H9 (cell line): ENCODE results near the gene SLC25A48. TPM values are rescaled to one million over a fixed set of nuclear protein-coding genes. Genes with fewer than 3 reads are reported as not detected.

ENCODE experiments used
- DNase-seq: peaks from one replicate; pipeline ENCODE4 v3.0.0-alpha.2; 2017
- H2AFZ ChIP-seq: one replicate; pipeline ENCODE4 v1.6.1; 2013; ENCODE audit warnings: mild to moderate bottlenecking, low read length, control low read depth, moderate library complexity
- H2AK5ac ChIP-seq: 2 replicates; pipeline ENCODE4 v1.6.1; 2013; ENCODE audit warnings: low read length, control low read depth, mixed read lengths; ENCODE audit not compliant: insufficient read length
- H2BK120ac ChIP-seq: one replicate; pipeline ENCODE4 v1.6.1; 2013; ENCODE audit warnings: low read depth, mild to moderate bottlenecking, low read length, control low read depth, inconsistent platforms; ENCODE audit not compliant: poor library complexity, severe bottlenecking
- H2BK12ac ChIP-seq: 2 replicates; pipeline ENCODE4 v1.6.1; 2013; ENCODE audit warnings: low read length, control low read depth, mixed read lengths, low read depth; ENCODE audit not compliant: insufficient read length
- H2BK15ac ChIP-seq: 2 replicates; pipeline ENCODE4 v1.6.1; 2013; ENCODE audit warnings: low read depth, low read length, control low read depth
- H2BK20ac ChIP-seq: one replicate; pipeline ENCODE4 v1.6.1; 2013; ENCODE audit warnings: low read depth, mild to moderate bottlenecking, low read length, control low read depth, inconsistent platforms; ENCODE audit not compliant: poor library complexity, severe bottlenecking
- H2BK5ac ChIP-seq: 2 replicates; pipeline ENCODE4 v1.6.1; 2013; ENCODE audit warnings: low read length, control low read depth, mixed read lengths; ENCODE audit not compliant: insufficient read length
- H3K14ac ChIP-seq: 2 replicates; pipeline ENCODE4 v1.6.1; 2013; ENCODE audit warnings: low read length, control low read depth; ENCODE audit not compliant: insufficient read depth
- H3K18ac ChIP-seq: 2 replicates; pipeline ENCODE4 v1.6.1; 2013; ENCODE audit warnings: low read depth, mild to moderate bottlenecking, mixed read lengths, low read length, control low read depth; ENCODE audit not compliant: insufficient read length
- H3K23ac ChIP-seq: 2 replicates; pipeline ENCODE4 v1.6.1; 2013; ENCODE audit warnings: low read length, control low read depth, mixed read lengths, low read depth; ENCODE audit not compliant: insufficient read length
- H3K23me2 ChIP-seq: 2 replicates; pipeline ENCODE4 v1.6.1; 2013; ENCODE audit warnings: low read depth, mild to moderate bottlenecking, mixed read lengths, low read length, control low read depth; ENCODE audit not compliant: insufficient read length, poor library complexity, severe bottlenecking
- H3K27ac ChIP-seq: 2 replicates; pipeline ENCODE4 v1.5.1; 2013; ENCODE audit warnings: low read length, control low read depth, mixed read lengths, low read depth; ENCODE audit not compliant: insufficient read length
- H3K27me3 ChIP-seq: 2 replicates; pipeline ENCODE4 v1.6.1; 2013; ENCODE audit warnings: low read length, control low read depth, inconsistent platforms; ENCODE audit not compliant: insufficient read depth
- H3K4ac ChIP-seq: 2 replicates; pipeline ENCODE4 v1.6.1; 2013; ENCODE audit warnings: low read depth, mild to moderate bottlenecking, control low read depth, inconsistent platforms, low read length, moderate library complexity
- H3K4me1 ChIP-seq: 2 replicates; pipeline ENCODE4 v1.6.1; 2013; ENCODE audit warnings: low read length, control low read depth, inconsistent platforms; ENCODE audit not compliant: insufficient read depth
- H3K4me2 ChIP-seq: 2 replicates; pipeline ENCODE4 v1.6.1; 2013; ENCODE audit warnings: low read length, control low read depth, mixed read lengths; ENCODE audit not compliant: insufficient read length, insufficient read depth
- H3K56ac ChIP-seq: 2 replicates; pipeline ENCODE4 v1.6.1; 2013; ENCODE audit warnings: low read depth, mild to moderate bottlenecking, mixed read lengths, low read length, control low read depth; ENCODE audit not compliant: insufficient read length
- H3K79me1 ChIP-seq: 2 replicates; pipeline ENCODE4 v1.6.1; 2013; ENCODE audit warnings: low read depth, mild to moderate bottlenecking, moderate library complexity, low read length, control low read depth, inconsistent platforms; ENCODE audit not compliant: insufficient read depth, poor library complexity, severe bottlenecking
- H3K79me2 ChIP-seq: 2 replicates; pipeline ENCODE4 v1.6.1; 2013; ENCODE audit warnings: low read length, control low read depth, inconsistent platforms; ENCODE audit not compliant: insufficient read depth
- H3K9ac ChIP-seq: 2 replicates; pipeline ENCODE4 v1.6.1; 2013; ENCODE audit warnings: low read length, control low read depth, mixed read lengths; ENCODE audit not compliant: insufficient read length; ENCODE audit errors: extremely low read depth
- H3K9me3 ChIP-seq: one replicate; pipeline ENCODE4 v1.6.1; 2013; ENCODE audit warnings: low read depth, low read length, inconsistent platforms; ENCODE audit not compliant: control insufficient read depth
- H3T11ph ChIP-seq: one replicate; pipeline ENCODE4 v1.6.1; 2013; ENCODE audit warnings: mild to moderate bottlenecking, low read length, control low read depth, inconsistent platforms
- H4K20me1 ChIP-seq: one replicate; pipeline ENCODE4 v1.6.1; 2013; ENCODE audit not compliant: control insufficient read depth, insufficient read length, insufficient read depth
- H4K5ac ChIP-seq: 2 replicates; pipeline ENCODE4 v1.6.1; 2013; ENCODE audit warnings: low read depth, mild to moderate bottlenecking, mixed read lengths, low read length, control low read depth; ENCODE audit not compliant: insufficient read length
- H4K8ac ChIP-seq: replicated peaks from 2 replicates; pipeline ENCODE4 v1.6.1; 2013; ENCODE audit warnings: low read length, control low read depth, mixed read lengths, low read depth; ENCODE audit not compliant: insufficient read length
- H4K91ac ChIP-seq: 2 replicates; pipeline ENCODE4 v1.6.1; 2013; ENCODE audit warnings: low read depth, mild to moderate bottlenecking, moderate library complexity, mixed read lengths, low read length, control low read depth; ENCODE audit not compliant: insufficient read length
- H3K27ac Mint-ChIP-seq, 3 experiments: 2 replicates in 2 of 3; 3 replicates in 1 of 3; pipeline ENCODE4 v1.8.0; 2020 to 2021; ENCODE audit warnings: mixed read lengths in 3 of 3, mild to moderate bottlenecking in 1 of 3, moderate library complexity in 1 of 3
- H3K27me3 Mint-ChIP-seq: 2 replicates; pipeline ENCODE4 v1.8.0; 2021; ENCODE audit warnings: low read depth, mild to moderate bottlenecking, moderate library complexity, mixed read lengths
- H3K36me3 Mint-ChIP-seq, 3 experiments: 2 replicates in 2 of 3; 3 replicates in 1 of 3; pipeline ENCODE4 v1.8.0; 2020 to 2021; ENCODE audit warnings: low read depth in 3 of 3, mixed read lengths in 3 of 3; ENCODE audit not compliant: insufficient read depth in 1 of 3
- H3K4me1 Mint-ChIP-seq, 2 experiments: 2 replicates each; pipeline ENCODE4 v1.8.0; 2020; ENCODE audit warnings: mixed read lengths in 2 of 2
- H3K4me3 Mint-ChIP-seq, 2 experiments: 2 replicates in 1 of 2; 3 replicates in 1 of 2; pipeline ENCODE4 v1.8.0; 2020 to 2021; ENCODE audit warnings: mild to moderate bottlenecking in 2 of 2, mixed read lengths in 2 of 2, moderate library complexity in 1 of 2
- H3K9me3 Mint-ChIP-seq, 2 experiments: 2 replicates in 1 of 2; 3 replicates in 1 of 2; pipeline ENCODE4 v1.8.0; 2020; ENCODE audit warnings: mild to moderate bottlenecking in 2 of 2, mixed read lengths in 2 of 2, moderate library complexity in 1 of 2
- CTCF ChIP-seq: fragments of 200-600 bp; sonication (generic); conservative IDR thresholded peaks from 3 replicates; pipeline ENCODE4 v1.8.0; 2021; ENCODE audit warnings: antibody characterized with exemption, mild to moderate bottlenecking
- WGBS: extraction: QIAGEN DNeasy Blood & Tissue Kit; methylation state at CpG from one replicate; pipeline ENCODE4 v1.1.7; 2013; ENCODE audit warnings: missing lambda C conversion rate, low lambda C conversion rate, mixed read lengths; ENCODE audit not compliant: insufficient read length; ENCODE audit errors: extremely low coverage; 5-methylcytosine and 5-hydroxymethylcytosine counted together
- total RNA-seq: library from RNA; stranded (reverse); gene quantifications from 2 replicates; pipeline ENCODE4 v1.2.1, GENCODE V29; 2021

SLC25A48 gene
- total RNA-seq, 1 experiment from 2014 or later, result 0.66 TPM

- Histone ChIP-seq H3K9ac (no peak overlapping the region), H2BK120ac (no peak overlapping the region), H3K9me3 (no peaks in the 10 kb centered on the region), H3K4me1 (no peaks in the 10 kb centered on the region), H2AFZ (no peak overlapping the region), H3T11ph (no peak overlapping the region), H2AK5ac (no peak overlapping the region), H3K27ac (no peak overlapping the region), H2BK12ac (no peak overlapping the region), H4K20me1 (no peaks in the 10 kb centered on the region), H3K27me3 (no peaks in the 10 kb centered on the region; the same call in 1 of the 2 replicates), H3K56ac (no peak overlapping the region), H4K91ac (no peak overlapping the region), H2BK15ac (no peak overlapping the region), H3K4ac (no peak overlapping the region), H3K79me2 (no peaks in the 10 kb centered on the region), H3K79me1 (no peaks in the 10 kb centered on the region), H2BK5ac (no peak overlapping the region), H4K8ac (no peak overlapping the region), H2BK20ac (no peak overlapping the region), H4K5ac (no peak overlapping the region), H3K14ac (no peak overlapping the region), H3K23me2 (no peaks in the 10 kb centered on the region), H3K23ac (no peak overlapping the region), H3K18ac (no peak overlapping the region), H3K4me2 (no peak overlapping the region)
- TF ChIP-seq CTCF, result no peak
- H3K27me3 Mint-ChIP-seq, result peaks cover 77% of the 10 kb centered on the region
- H3K4me3 Mint-ChIP-seq, result no peak overlapping the region
- no peaks in the 10 kb centered on the region for H3K4me1 Mint-ChIP-seq
- no peaks in the 10 kb centered on the region for H3K9me3 Mint-ChIP-seq
- no CpG with 5 or more reads among the region's 1 CpG for WGBS
- H3K27ac Mint-ChIP-seq, result no peak overlapping the region
- H3K36me3 Mint-ChIP-seq, result no peaks in the 10 kb centered on the region
- DNase-seq, result no peak
These were observed 86.9 kb downstream of the SLC25A48 start for GRCh38 chr5:135921388-135921787.
